ENCODE results near the gene CNOT10. TPM values are rescaled to one million over a fixed set of nuclear protein-coding genes. Genes with fewer than 3 reads are reported as not detected.
"Not testable (repeated sequence)": the region's sequence is repeated elsewhere in the genome, so short reads cannot be mapped to it uniquely, and the experiment has no call there.

CNOT10 gene
- total RNA-seq, 2 experiments from 2014 or later = 44.2 to 45.8 TPM

DNA sequence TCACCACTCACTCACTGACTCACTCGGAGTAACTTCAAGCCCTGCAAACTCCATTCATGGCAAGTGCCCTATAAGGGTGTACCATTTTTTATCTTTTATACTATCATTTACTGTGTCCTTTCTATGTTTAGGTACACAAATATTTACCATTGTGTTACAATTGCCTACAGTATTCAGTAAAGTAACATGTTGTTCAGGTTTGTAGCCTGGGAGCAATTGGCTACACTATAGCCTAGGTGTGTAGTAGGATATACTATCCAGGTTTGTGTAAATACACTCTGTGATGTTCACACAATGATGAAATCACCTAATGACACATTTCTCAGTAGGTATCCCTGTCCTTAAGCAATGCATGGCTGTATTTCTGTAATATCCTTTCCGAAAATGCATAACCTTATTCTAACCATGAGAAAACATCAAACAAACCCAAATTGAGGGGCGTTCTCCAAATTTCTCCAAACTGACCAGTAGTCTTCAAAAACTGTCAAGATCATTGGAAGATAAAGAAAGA, 17.9 kb upstream of the CNOT10 start:
- ChIA-PET CTCF (interaction anchor here (0.8 to 1.6 kb wide), 2 partner anchors 9 to 199 kb away, joined by 3 read pairs; no protein-coding TSS in a partner anchor), POLR2A (no interaction called here)
- peaks cover 8% of the 10 kb centered on the region for H3K27me3 Mint-ChIP-seq
- no peak for DNase-seq
- H3K36me3 Mint-ChIP-seq (ENCODE audit: low read depth) = no peaks in the 10 kb centered on the region
- H3K4me1 Mint-ChIP-seq = no peaks in the 10 kb centered on the region
- no peak overlapping the region for H3K27ac Mint-ChIP-seq
- no peak overlapping the region for H3K4me3 Mint-ChIP-seq
- H3K9me3 Mint-ChIP-seq = no peaks in the 10 kb centered on the region

DNA sequence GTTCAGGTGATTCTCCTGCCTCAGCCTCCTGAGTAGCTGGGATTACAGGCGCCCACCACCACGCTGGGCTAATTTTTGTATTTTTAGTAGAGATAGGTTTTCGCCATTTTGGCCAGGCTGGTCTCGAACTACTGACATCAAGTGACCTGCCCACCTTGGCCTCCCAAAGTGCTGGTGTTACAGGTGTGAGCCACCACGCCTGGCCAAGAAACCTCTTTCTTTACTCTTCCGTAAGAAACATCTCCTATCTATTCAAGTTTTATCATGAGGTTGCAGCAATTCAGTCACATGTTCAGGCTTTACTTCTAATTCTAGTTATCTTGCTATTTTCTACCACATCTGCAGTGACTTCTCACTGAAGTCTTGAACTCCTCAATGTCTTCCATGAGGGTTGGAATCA, 15.8 kb upstream of the CNOT10 start:
- not testable (repeated sequence) for H3K4me1 Mint-ChIP-seq, H3K9me3 Mint-ChIP-seq

DNA sequence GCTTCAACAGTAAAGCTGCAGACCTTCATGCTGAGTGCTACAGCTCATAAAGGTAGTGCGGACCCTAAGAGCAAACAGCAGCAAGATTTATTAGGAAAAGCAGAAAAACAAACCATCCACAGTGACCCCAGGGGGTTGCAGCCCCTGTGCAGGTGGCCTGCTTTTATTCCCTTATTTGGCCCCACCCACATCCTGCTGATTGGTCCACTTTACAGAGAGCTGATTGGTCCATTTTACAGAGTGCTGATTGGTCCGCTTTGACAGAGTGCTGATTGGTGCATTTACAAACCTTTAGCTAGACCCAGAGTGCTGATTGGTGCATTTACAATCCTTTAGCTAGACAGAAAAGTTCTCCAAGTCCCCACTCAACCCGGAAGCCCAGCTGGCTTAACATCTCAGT, 11.3 kb upstream of the CNOT10 start:
- CTCF ChIA-PET = interaction anchor here (1.1 to 1.4 kb wide), 2 partner anchors 10 to 61 kb away, joined by 3 read pairs; no protein-coding TSS in a partner anchor
- not testable (repeated sequence) for H3K27ac Mint-ChIP-seq; H3K4me3 Mint-ChIP-seq; H3K9me3 Mint-ChIP-seq; H3K4me1 Mint-ChIP-seq; DNase-seq; H3K36me3 Mint-ChIP-seq (ENCODE audit: low read depth)
- POLR2A ChIA-PET = interaction anchor here (0.8 kb wide), 1 partner anchor 10 kb away, joined by 3 read pairs; no protein-coding TSS in a partner anchor
- peaks cover 11% of the 10 kb centered on the region for H3K27me3 Mint-ChIP-seq

More for the DNA sequence above, 15.8 kb upstream of the CNOT10 start:
- H3K36me3 Mint-ChIP-seq (ENCODE audit: low read depth); H3K4me3 Mint-ChIP-seq; H3K27ac Mint-ChIP-seq; H3K27me3 Mint-ChIP-seq; CTCF ChIA-PET; DNase-seq: not testable (repeated sequence)
- POLR2A ChIA-PET = interaction anchor here (0.9 to 1.6 kb wide), 3 partner anchors 14 to 167 kb away, joined by 3 read pairs; partner anchors contain the start of gene CNOT10

DNA sequence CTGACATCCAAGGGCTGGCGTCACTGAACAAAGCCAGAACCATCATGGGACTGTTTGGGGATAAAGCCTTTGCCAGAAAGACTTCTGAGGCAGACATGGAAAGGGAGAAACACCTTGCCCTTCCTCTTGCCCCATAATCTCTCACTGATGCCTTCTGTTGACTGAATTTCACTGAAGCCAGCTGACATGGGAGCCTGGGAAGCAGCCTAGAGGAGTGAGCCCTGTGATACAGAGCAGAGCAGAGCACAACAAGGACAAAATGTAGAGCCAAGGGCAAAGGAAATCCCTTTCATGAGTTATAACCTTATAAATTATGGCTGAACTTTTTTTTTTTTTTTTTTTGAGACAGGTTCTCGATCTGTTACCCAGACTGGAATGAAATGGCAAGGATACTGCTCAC, 9.8 kb upstream of the CNOT10 start:
- H3K4me3 Mint-ChIP-seq = no peak overlapping the region
- ChIA-PET CTCF (no interaction called here), POLR2A (interaction anchor here (0.9 kb wide), 1 partner anchor 10 kb away, joined by 3 read pairs; the partner anchor contains the start of gene CNOT10)
- H3K9me3 Mint-ChIP-seq = no peaks in the 10 kb centered on the region
- no peaks in the 10 kb centered on the region for H3K36me3 Mint-ChIP-seq (ENCODE audit: low read depth)
- no peak overlapping the region for H3K27ac Mint-ChIP-seq
- no peaks in the 10 kb centered on the region for H3K4me1 Mint-ChIP-seq
- no peak for DNase-seq
- H3K27me3 Mint-ChIP-seq = peaks cover 7% of the 10 kb centered on the region

DNA sequence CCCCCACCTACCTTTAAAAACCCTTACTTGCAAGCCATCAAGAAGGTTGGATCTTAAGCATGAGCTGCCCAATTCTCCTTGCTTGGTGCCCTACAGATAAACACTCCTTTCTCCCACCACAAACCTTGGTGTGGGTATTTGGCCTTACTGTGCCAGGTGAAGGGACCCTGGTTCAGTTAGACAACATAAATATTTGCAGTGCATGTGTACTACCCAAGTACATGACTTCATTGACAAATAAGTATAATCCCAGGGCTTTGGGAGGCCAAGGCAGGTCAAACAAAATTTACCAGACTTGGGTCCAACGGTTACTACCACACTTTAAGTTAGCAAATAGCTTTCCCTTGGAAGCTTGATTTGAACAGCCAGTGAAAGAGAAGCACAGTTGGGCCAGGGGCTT, 9.3 kb upstream of the CNOT10 start:
- no peak overlapping the region for H3K4me3 Mint-ChIP-seq
- H3K27me3 Mint-ChIP-seq = peaks cover 5% of the 10 kb centered on the region
- no peaks in the 10 kb centered on the region for H3K36me3 Mint-ChIP-seq (ENCODE audit: low read depth)
- no peak for DNase-seq
- no peaks in the 10 kb centered on the region for H3K4me1 Mint-ChIP-seq
- CTCF ChIA-PET = no interaction called here
- H3K27ac Mint-ChIP-seq = no peak overlapping the region
- H3K9me3 Mint-ChIP-seq = no peaks in the 10 kb centered on the region
- POLR2A ChIA-PET = no interaction called here

DNA sequence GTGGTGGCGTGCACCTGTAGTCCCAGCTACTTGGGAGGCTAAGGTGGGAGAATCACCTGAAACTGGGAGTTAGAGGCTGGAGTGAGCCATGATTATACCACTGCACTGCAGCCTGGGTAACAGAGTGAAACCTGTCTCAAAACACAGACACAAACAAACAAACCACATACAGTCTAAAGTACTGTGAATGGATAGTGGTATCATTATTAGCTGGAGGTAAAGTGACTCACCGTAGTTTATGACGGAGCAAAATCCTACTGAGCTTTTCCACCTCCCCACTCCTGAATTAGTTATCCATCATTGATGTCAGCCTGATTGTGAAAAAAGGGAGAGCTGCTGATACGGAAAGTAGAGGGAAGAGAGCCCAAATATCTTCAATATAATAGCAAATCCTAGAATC, 3.2 kb upstream of the CNOT10 start:
- Mint-ChIP-seq H3K27me3 (peaks cover 3% of the 10 kb centered on the region), H3K27ac (no peak overlapping the region), H3K9me3 (no peaks in the 10 kb centered on the region), H3K4me1 (peaks cover 23% of the 10 kb centered on the region), H3K36me3 (ENCODE audit: low read depth) (peaks cover 3% of the 10 kb centered on the region), H3K4me3 (no peak overlapping the region)
- DNase-seq = no peak
- ChIA-PET CTCF (no interaction called here), POLR2A (no interaction called here)

DNA sequence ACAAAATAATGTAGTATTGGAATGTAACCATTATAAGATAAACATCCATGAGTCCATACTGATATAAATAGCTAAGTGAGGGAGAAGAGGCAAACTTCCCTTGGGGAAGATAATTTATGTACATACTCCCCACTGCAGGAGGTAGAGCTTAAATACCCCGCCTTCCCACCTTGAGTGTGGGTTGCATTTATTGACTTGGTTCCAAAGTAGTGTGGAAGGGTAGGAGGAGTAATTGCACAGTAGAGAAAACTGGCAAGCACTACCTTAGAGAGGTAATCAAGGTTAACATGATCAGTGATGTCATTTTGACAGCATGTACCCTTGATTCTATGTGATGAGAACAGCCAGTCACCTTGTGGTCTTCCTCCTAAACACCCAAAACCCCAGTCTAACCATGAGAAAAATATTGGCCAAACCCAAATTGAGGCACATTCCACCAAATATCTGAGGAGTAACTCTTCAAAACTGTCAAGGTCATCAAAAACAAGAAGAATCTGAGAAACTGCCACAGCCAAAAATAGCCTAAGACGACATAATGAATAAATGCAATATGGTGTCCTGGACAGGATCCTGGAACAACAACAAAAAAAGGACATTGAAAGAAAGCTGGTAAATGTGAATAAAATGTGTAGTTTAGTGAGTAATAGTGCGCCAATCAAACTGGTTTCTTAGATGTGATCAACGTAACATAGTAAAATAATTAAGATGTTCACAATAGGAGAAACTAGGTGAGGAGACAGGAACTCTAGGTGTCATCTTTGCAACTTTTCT, 774 bp upstream of the CNOT10 start:
- ChIA-PET CTCF (interaction anchor here (0.9 to 1.6 kb wide), 6 partner anchors 11 to 688 kb away, joined by 3 to 5 read pairs (median 3); partner anchors contain the start of gene DYNC1LI1), POLR2A (interaction anchor here (0.9 to 1.5 kb wide), 9 partner anchors 11 to 757 kb away, joined by 3 to 5 read pairs (median 3); partner anchors contain the start of gene CMTM6)
- Mint-ChIP-seq H3K27ac (peak overlapping the region; percentile 85), H3K36me3 (ENCODE audit: low read depth) (peaks cover 12% of the 10 kb centered on the region), H3K4me3 (peak overlapping the region; percentile 92), H3K4me1 (peaks cover 34% of the 10 kb centered on the region), H3K27me3 (no peaks in the 10 kb centered on the region), H3K9me3 (no peaks in the 10 kb centered on the region)
- DNase-seq = no peak

DNA sequence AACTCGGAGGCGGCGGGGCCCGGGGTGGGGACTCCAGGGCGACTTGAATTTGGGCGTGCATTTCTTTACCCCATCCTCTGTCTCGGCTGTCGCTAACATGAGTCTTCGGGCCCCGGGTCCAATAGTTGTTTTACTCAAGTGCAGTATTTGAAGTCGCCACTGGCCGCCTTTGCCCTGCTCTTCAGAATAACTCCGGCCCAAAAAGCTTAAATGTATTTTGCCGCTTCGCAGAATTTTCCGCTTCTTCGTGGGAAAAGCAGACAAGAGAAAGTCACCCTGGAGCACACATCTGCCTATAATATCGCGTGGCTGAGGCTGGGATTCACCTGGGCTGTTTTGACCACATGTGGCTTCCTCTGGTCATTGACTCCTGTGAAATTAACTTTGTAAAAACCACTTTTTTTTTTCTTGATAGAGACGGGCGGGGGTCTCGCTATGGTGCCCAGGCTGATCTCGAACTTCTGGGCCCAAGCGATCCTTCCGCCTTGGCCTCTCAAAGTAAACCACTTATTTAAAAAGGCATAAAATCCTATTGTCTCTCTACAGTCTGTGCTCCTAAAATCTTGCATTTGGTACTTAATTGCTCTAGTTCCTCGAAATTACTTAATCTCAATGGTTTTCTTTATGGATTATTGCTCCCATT, 676 bp downstream of the CNOT10 start:
- POLR2A ChIA-PET = interaction anchor here (0.7 to 1.5 kb wide), 11 partner anchors 11 to 755 kb away, joined by 3 to 5 read pairs (median 3); no protein-coding TSS in a partner anchor
- no peaks in the 10 kb centered on the region for H3K9me3 Mint-ChIP-seq
- peaks cover 38% of the 10 kb centered on the region for H3K4me1 Mint-ChIP-seq
- peak overlapping the region; percentile 85 for H3K27ac Mint-ChIP-seq
- peak overlapping the region; percentile 92 for H3K4me3 Mint-ChIP-seq
- CTCF ChIA-PET = interaction anchor here (0.7 to 1.5 kb wide), 7 partner anchors 10 to 687 kb away, joined by 3 to 5 read pairs (median 3); partner anchors contain the start of gene DYNC1LI1
- H3K36me3 Mint-ChIP-seq (ENCODE audit: low read depth) = peaks cover 17% of the 10 kb centered on the region
- no peak for DNase-seq
- H3K27me3 Mint-ChIP-seq = no peaks in the 10 kb centered on the region

DNA sequence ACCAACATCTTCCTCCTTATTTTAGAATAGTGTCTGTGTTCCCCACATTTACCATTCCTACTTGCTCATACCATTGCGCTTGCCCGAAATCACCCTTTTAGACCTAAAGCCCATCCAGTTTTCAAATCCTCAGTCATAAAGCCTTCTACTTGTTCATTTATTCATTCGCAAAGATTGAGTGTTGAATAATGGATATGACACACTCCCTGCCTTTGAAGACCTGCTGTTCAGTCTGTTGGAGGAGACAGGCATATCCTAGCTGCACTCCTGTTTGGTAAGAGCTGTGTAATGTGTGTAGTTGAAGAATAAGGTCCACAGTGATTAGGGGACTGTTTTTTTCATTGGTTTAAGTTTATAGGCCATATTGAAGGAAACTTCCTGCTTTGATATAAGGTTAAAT, 1.7 kb downstream of the CNOT10 start:
- POLR2A ChIA-PET = no interaction called here
- Mint-ChIP-seq H3K4me1 (peaks cover 38% of the 10 kb centered on the region), H3K27me3 (no peaks in the 10 kb centered on the region), H3K36me3 (ENCODE audit: low read depth) (peaks cover 17% of the 10 kb centered on the region), H3K27ac (no peak overlapping the region), H3K4me3 (peak overlapping the region; percentile 92), H3K9me3 (no peaks in the 10 kb centered on the region)
- no peak for DNase-seq
- CTCF ChIA-PET = no interaction called here

DNA sequence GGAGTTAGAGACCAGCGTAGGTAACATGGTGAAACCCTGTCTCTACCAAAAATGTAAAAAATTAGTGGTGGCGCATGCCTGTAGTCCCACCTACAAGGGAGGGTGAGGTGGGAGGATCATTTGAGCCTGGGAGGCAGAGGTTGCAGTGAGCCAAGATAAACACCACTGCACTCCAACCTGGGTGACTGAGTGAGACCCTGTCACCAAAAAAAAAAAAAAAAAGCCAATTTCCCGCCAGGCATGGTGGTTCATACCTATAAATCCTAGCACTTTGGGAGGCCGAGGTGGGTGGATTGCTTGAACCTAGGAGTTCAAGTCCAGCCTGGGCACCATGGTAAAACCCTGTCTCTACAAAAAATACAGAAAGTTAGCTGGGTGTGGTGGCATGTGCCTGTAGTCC, 6.9 kb downstream of the CNOT10 start:
- Mint-ChIP-seq H3K27me3 (no peaks in the 10 kb centered on the region), H3K9me3 (no peaks in the 10 kb centered on the region), H3K4me1 (peaks cover 17% of the 10 kb centered on the region), H3K4me3 (no peak overlapping the region), H3K27ac (no peak overlapping the region), H3K36me3 (ENCODE audit: low read depth) (peaks cover 21% of the 10 kb centered on the region)
- ChIA-PET POLR2A (no interaction called here), CTCF (interaction anchor here (0.7 kb wide), 1 partner anchor 988 kb away, joined by 3 read pairs; no protein-coding TSS in a partner anchor)
- no peak for DNase-seq

DNA sequence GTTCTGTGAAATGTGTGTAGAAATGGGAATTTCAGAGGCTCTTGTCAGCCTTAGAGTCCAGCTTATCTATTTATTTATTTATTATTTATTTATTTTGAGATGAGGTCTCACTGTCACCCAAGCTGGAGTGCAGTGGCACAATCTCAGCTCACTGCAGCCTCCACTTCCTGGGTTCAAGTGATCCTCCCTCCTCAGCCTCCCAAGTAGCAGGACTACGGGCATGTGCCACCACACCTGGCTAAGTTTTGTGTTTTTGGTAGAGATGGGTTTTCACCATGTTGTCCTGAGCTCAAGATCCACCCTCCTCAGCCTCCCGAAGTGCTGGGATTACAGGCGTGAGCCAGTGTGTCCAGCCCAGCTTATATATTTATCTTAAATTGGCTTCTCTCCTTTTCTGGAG, 11.5 kb downstream of the CNOT10 start:
- peaks cover 4% of the 10 kb centered on the region for H3K4me1 Mint-ChIP-seq
- H3K27ac Mint-ChIP-seq = no peak overlapping the region
- no peaks in the 10 kb centered on the region for H3K27me3 Mint-ChIP-seq
- no peak overlapping the region for H3K4me3 Mint-ChIP-seq
- CTCF ChIA-PET = interaction anchor here (1.1 to 1.2 kb wide), 2 partner anchors 9 to 10 kb away, joined by 3 read pairs; no protein-coding TSS in a partner anchor
- H3K9me3 Mint-ChIP-seq = no peaks in the 10 kb centered on the region
- H3K36me3 Mint-ChIP-seq (ENCODE audit: low read depth) = peaks cover 17% of the 10 kb centered on the region
- DNase-seq = no peak
- POLR2A ChIA-PET = interaction anchor here (1.1 kb wide), 1 partner anchor 9 kb away, joined by 3 read pairs; no protein-coding TSS in a partner anchor

DNA sequence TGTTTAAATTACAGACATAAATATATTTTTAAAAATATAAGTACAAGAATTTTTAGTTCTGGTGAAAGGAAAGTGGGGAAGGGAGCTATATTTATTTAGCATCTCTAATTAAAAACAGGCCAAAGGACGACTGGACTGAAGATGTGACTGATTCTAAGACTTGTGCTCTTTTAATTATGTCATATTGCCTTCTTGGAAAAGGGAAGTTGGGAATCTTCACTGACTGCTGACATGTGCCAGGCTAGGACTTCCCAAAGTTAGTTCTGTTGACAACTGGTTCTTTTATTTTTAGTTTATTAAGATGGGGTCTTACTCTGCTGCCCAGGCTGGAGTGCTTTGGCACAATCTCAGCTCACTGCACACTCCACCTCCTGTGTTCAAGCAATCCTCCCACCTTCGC, 13.5 kb downstream of the CNOT10 start:
- ChIA-PET CTCF (no interaction called here), POLR2A (interaction anchor here (0.7 kb wide), 1 partner anchor 15 kb away, joined by 3 read pairs; no protein-coding TSS in a partner anchor)
- Mint-ChIP-seq H3K27ac (no peak overlapping the region), H3K36me3 (ENCODE audit: low read depth) (peaks cover 20% of the 10 kb centered on the region), H3K9me3 (no peaks in the 10 kb centered on the region), H3K4me3 (no peak overlapping the region), H3K27me3 (no peaks in the 10 kb centered on the region), H3K4me1 (peaks cover 13% of the 10 kb centered on the region)
- DNase-seq = no peak

DNA sequence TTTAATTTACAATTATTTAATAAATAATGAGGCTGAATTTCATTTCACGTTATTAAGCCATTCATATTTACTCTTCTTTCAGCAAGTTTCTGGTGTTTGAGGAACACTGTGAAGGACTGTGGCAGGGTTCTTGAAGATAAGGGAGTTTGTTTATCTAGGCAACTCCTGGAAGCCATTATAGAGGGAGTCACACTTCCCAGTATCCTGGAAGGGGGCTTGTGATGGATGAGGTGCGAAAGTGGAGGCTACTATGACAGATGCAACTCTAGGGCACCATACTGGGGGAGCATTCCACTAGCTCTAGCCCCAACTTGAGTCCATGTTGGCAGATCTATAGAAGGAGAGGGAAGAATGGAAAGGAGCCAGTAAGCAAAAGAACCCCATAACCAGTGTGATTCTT, 14.4 kb downstream of the CNOT10 start:
- CTCF ChIA-PET = no interaction called here
- no peak overlapping the region for H3K4me3 Mint-ChIP-seq
- no peaks in the 10 kb centered on the region for H3K9me3 Mint-ChIP-seq
- no peaks in the 10 kb centered on the region for H3K27me3 Mint-ChIP-seq
- peaks cover 14% of the 10 kb centered on the region for H3K4me1 Mint-ChIP-seq
- no peak for DNase-seq
- H3K27ac Mint-ChIP-seq = no peak overlapping the region
- peaks cover 22% of the 10 kb centered on the region for H3K36me3 Mint-ChIP-seq (ENCODE audit: low read depth)
- POLR2A ChIA-PET = no interaction called here
